ENCODE data around the gene MAPK7.

DNA sequence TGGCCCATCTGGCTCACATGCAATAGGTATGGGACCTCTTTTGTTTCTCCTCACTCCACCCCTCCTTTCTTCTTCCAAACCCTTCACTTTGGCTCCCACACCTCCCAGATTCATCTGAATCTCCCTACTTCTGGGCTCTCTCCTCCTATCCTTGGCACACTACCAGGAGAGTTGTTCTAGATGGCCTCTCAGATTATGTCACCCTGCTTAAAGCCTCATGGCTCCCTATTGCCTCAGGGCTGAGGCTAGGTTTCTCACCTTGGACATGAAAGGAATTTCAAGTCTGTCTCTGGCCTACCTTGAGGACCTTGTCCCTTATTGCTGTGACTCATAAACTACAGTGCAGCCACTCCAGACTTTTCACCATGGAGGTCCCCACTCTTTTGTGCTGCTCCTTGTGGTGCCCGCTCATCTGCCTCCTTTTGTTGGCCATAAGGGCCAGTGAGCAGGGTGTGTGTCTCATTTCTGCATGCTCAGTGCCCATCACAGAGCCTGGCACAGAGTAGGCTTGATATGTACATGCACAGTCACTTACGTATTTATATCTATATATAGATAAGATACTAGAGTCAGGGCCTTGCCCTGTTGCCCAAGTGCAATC is 9.7 kb downstream of the MAPK7 start:
- TF ChIP-seq, protein P1, sequence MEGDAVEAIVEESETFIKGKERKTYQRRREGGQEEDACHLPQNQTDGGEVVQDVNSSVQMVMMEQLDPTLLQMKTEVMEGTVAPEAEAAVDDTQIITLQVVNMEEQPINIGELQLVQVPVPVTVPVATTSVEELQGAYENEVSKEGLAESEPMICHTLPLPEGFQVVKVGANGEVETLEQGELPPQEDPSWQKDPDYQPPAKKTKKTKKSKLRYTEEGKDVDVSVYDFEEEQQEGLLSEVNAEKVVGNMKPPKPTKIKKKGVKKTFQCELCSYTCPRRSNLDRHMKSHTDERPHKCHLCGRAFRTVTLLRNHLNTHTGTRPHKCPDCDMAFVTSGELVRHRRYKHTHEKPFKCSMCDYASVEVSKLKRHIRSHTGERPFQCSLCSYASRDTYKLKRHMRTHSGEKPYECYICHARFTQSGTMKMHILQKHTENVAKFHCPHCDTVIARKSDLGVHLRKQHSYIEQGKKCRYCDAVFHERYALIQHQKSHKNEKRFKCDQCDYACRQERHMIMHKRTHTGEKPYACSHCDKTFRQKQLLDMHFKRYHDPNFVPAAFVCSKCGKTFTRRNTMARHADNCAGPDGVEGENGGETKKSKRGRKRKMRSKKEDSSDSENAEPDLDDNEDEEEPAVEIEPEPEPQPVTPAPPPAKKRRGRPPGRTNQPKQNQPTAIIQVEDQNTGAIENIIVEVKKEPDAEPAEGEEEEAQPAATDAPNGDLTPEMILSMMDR (tag by site-specific recombination; IDR thresholded peaks at IDR 0.05) = no peak
- no peak for TF ChIP-seq ZNF830 (tag by site-specific recombination; IDR thresholded peaks at IDR 0.05; ENCODE audit: low read depth)
- no peak for TF ChIP-seq ZNF239 (tag by site-specific recombination; IDR thresholded peaks at IDR 0.05)
- TF ChIP-seq, protein P2, sequence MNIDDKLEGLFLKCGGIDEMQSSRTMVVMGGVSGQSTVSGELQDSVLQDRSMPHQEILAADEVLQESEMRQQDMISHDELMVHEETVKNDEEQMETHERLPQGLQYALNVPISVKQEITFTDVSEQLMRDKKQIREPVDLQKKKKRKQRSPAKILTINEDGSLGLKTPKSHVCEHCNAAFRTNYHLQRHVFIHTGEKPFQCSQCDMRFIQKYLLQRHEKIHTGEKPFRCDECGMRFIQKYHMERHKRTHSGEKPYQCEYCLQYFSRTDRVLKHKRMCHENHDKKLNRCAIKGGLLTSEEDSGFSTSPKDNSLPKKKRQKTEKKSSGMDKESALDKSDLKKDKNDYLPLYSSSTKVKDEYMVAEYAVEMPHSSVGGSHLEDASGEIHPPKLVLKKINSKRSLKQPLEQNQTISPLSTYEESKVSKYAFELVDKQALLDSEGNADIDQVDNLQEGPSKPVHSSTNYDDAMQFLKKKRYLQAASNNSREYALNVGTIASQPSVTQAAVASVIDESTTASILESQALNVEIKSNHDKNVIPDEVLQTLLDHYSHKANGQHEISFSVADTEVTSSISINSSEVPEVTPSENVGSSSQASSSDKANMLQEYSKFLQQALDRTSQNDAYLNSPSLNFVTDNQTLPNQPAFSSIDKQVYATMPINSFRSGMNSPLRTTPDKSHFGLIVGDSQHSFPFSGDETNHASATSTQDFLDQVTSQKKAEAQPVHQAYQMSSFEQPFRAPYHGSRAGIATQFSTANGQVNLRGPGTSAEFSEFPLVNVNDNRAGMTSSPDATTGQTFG (tag by site-specific recombination; IDR thresholded peaks at IDR 0.05; ENCODE audit: borderline replicate concordance) = no peak
- TF ChIP-seq ZNF274 (IDR thresholded peaks at IDR 0.05; ENCODE audit: low read length) = no peak
- TF ChIP-seq ZNF274 (tag by site-specific recombination; IDR thresholded peaks at IDR 0.05; ENCODE audit: borderline replicate concordance) = no peak
- TF ChIP-seq, protein P3, sequence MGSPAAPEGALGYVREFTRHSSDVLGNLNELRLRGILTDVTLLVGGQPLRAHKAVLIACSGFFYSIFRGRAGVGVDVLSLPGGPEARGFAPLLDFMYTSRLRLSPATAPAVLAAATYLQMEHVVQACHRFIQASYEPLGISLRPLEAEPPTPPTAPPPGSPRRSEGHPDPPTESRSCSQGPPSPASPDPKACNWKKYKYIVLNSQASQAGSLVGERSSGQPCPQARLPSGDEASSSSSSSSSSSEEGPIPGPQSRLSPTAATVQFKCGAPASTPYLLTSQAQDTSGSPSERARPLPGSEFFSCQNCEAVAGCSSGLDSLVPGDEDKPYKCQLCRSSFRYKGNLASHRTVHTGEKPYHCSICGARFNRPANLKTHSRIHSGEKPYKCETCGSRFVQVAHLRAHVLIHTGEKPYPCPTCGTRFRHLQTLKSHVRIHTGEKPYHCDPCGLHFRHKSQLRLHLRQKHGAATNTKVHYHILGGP (tag by site-specific recombination; IDR thresholded peaks at IDR 0.05) = no peak
- no peak for TF ChIP-seq ZNF670 (tag by site-specific recombination; IDR thresholded peaks at IDR 0.05; ENCODE audit: low read depth)
- TF ChIP-seq, protein P4, sequence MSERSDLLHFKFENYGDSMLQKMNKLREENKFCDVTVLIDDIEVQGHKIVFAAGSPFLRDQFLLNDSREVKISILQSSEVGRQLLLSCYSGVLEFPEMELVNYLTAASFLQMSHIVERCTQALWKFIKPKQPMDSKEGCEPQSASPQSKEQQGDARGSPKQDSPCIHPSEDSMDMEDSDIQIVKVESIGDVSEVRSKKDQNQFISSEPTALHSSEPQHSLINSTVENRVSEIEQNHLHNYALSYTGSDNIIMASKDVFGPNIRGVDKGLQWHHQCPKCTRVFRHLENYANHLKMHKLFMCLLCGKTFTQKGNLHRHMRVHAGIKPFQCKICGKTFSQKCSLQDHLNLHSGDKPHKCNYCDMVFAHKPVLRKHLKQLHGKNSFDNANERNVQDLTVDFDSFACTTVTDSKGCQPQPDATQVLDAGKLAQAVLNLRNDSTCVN (tag by site-specific recombination; optimal IDR thresholded peaks at IDR 0.05) = no peak
